ENCODE results near the gene DSCAM.

- TF ChIP-seq CTCF (IDR thresholded peaks at IDR 0.05; ENCODE audit: low read length) (no peak), EZH2 (IDR thresholded peaks at IDR 0.05; ENCODE audit: borderline replicate concordance, low read length) (no peak)
Observed at GRCh38 chr21:40562242-40563002, 284.5 kb downstream of the DSCAM start.

Data from OCI-LY1 (cell line).